Kidney epithelial cell (primary cell): ENCODE data around the gene DIAPH1. TPM values are rescaled to one million over a fixed set of nuclear protein-coding genes. Genes with fewer than 3 reads are reported as not detected.

Source experiments
- DNase-seq: peaks from one replicate; pipeline ENCODE4 v3.0.0-alpha.2; 2010; ENCODE audit warnings: low read depth
- H3K27me3 ChIP-seq: 2 replicates; pipeline ENCODE4 v1.6.0; 2011; ENCODE audit warnings: low read length; ENCODE audit not compliant: control insufficient read depth, insufficient read depth
- H3K36me3 ChIP-seq: 2 replicates; pipeline ENCODE4 v1.5.1; 2011; ENCODE audit warnings: low read length; ENCODE audit not compliant: control insufficient read depth, insufficient read depth
- H3K4me3 ChIP-seq: 2 replicates; pipeline ENCODE4 v1.5.1; 2011; ENCODE audit warnings: low read depth, mild to moderate bottlenecking, control low read depth, low read length
- total RNA-seq: library from RNA; depleted of rRNA; stranded (reverse); fragments of >200 nt; gene quantifications from 2 replicates; pipeline ENCODE4 v1.2.3, GENCODE V29; 2015
- TF ChIP-seq, protein P1 (sequence below): IDR thresholded peaks from 2 replicates; pipeline ENCODE4 v1.5.1; 2011; ENCODE audit warnings: mild to moderate bottlenecking, moderate library complexity, low read length, control low read depth, inconsistent platforms; ENCODE audit not compliant: insufficient read depth, poor library complexity, severe bottlenecking

The DIAPH1 gene
- total RNA-seq, 1 donor from 2014 or later: 103 TPM

DNA sequence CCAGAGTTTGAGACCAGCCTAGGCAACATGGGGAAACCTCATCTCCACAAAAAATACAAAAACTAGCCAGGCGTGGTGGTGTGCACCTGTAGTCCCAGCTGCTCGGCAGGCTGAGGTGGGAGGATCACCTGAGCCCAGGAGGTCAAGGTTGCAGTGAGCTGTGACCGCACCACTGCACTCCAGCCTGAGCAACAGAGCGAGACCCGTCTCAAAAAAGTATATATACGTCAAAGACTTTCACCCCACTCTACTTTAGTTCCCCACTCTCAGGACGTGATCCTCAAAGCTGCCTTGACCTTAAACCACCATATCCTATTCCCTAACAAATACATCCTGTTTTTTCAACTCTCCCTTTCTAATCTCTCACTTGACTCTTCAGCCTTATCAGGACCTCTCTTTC lies 88.9 kb downstream of the DIAPH1 start:
- no peak for DNase-seq
- no peak overlapping the region for H3K4me3 ChIP-seq
- no peaks in the 10 kb centered on the region for H3K27me3 ChIP-seq
- no peaks in the 10 kb centered on the region for H3K36me3 ChIP-seq
- TF ChIP-seq, protein P1, sequence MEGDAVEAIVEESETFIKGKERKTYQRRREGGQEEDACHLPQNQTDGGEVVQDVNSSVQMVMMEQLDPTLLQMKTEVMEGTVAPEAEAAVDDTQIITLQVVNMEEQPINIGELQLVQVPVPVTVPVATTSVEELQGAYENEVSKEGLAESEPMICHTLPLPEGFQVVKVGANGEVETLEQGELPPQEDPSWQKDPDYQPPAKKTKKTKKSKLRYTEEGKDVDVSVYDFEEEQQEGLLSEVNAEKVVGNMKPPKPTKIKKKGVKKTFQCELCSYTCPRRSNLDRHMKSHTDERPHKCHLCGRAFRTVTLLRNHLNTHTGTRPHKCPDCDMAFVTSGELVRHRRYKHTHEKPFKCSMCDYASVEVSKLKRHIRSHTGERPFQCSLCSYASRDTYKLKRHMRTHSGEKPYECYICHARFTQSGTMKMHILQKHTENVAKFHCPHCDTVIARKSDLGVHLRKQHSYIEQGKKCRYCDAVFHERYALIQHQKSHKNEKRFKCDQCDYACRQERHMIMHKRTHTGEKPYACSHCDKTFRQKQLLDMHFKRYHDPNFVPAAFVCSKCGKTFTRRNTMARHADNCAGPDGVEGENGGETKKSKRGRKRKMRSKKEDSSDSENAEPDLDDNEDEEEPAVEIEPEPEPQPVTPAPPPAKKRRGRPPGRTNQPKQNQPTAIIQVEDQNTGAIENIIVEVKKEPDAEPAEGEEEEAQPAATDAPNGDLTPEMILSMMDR: no peak

DNA sequence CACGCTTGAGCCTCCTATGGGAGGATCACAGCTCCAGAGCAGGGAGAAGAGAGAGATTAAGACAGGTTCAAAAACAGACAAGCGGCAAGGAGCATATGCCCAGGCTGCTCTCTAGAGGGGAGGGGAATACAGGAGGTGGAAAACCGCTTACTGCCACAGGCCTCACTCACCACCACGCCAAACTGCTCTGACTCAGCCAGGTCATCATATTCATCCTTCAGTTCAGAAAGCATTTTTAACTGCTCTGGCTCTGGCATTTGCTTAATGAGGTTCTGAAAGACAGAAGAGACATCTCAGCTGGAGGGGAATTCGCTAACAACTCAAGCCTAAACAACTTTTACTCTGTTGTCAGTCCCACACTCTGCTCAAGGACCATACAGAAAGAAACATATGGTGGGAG lies 89.8 kb downstream of the DIAPH1 start:
- H3K4me3 ChIP-seq: no peak overlapping the region
- TF ChIP-seq, protein P1: no peak
- no peaks in the 10 kb centered on the region for H3K36me3 ChIP-seq
- DNase-seq: no peak
- H3K27me3 ChIP-seq: no peaks in the 10 kb centered on the region

DNA sequence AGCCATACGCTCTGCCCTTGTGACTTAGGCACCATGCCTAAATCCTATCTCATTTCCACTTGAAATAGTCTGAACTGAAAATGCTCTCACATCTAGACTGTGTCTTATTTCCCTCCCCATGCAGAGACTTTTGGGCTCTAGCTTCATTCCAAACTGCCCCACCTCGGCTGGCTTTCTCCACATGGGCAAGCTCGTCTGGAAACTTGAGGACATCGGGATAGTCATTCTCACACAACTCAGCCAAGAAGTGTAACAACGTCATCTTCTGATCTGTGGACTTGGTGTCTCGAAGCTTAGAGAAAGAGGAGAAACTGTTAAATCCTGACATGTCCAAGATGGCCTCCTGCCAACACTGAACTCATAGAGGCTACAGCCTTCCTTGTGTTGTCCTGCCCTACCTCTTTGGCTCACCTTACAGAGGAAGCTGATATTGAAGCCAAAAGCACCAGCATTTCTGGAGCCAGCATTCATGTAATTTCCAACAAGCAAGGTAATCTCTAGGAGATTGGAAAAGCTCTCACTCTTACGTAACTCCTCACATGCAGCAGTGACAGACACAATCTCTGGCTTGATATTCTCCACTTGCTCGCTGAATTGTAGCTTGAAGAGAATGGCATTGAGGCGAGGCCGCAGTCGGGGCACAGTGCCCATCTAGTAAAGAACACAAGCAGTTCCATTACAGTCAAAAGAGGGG lies 90.4 kb downstream of the DIAPH1 start:
- Histone ChIP-seq H3K27me3 (no peaks in the 10 kb centered on the region), H3K4me3 (no peak overlapping the region), H3K36me3 (no peaks in the 10 kb centered on the region)
- TF ChIP-seq, protein P1: no peak
- DNase-seq: no peak

DNA sequence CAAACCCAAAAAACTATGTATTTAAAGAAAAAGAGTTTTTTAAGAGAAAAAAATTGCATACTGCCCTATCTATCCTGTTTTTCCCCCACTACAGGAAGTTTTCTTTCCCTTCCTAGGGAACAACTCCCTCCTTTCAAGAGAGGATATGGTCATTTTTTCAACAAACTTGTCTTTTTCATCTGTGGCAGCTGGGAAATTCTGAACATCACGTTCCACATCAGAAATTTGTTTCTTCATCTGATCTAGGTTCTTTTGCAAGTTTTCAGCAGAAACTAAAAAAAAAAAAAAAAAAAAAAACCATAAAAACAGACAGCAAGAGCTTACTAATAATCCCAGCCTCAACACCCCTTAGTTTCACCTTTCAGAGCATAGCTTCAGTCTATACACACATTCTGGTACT lies 91.4 kb downstream of the DIAPH1 start:
- H3K27me3 ChIP-seq: no peaks in the 10 kb centered on the region
- no peak overlapping the region for H3K4me3 ChIP-seq
- no peak for DNase-seq
- H3K36me3 ChIP-seq: no peaks in the 10 kb centered on the region
- TF ChIP-seq, protein P1: no peak

DNA sequence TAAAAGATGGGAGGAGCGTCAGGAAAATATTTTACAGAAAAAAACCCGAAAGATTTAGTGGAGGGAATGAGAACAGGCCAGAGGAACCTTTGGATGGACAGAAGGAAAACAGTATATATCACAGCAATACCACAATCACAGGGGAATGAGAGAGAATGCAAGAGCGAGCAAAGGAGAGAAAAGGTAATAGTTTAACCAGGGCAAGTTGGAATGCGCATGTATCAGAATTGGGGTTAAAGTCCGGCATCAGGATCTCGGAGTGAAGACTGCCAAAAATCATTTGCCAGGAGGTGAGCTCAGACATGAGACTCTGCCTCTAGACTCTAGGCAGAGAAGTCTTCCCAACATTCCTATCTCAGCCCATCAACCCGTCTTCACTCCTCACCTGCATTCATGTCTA lies 93.1 kb downstream of the DIAPH1 start:
- TF ChIP-seq, protein P1: no peak
- no peak for DNase-seq
- H3K36me3 ChIP-seq: no peaks in the 10 kb centered on the region
- no peaks in the 10 kb centered on the region for H3K27me3 ChIP-seq
- H3K4me3 ChIP-seq: no peak overlapping the region
